Kidney epithelial cell (primary cell): Measurements from ENCODE around the gene PRRT2. TPM values are rescaled to one million over a fixed set of nuclear protein-coding genes. Genes with fewer than 3 reads are reported as not detected.

ENCODE experiments used
- DNase-seq: peaks from one replicate; pipeline ENCODE4 v3.0.0-alpha.2; 2010; ENCODE audit warnings: low read depth
- H3K27me3 ChIP-seq: 2 replicates; pipeline ENCODE4 v1.6.0; 2011; ENCODE audit warnings: low read length; ENCODE audit not compliant: control insufficient read depth, insufficient read depth
- H3K36me3 ChIP-seq: 2 replicates; pipeline ENCODE4 v1.5.1; 2011; ENCODE audit warnings: low read length; ENCODE audit not compliant: control insufficient read depth, insufficient read depth
- H3K4me3 ChIP-seq: 2 replicates; pipeline ENCODE4 v1.5.1; 2011; ENCODE audit warnings: low read depth, mild to moderate bottlenecking, control low read depth, low read length
- total RNA-seq: library from RNA; depleted of rRNA; stranded (reverse); fragments of >200 nt; gene quantifications from 2 replicates; pipeline ENCODE4 v1.2.3, GENCODE V29; 2015
- TF ChIP-seq, protein P1 (sequence below): IDR thresholded peaks from 2 replicates; pipeline ENCODE4 v1.5.1; 2011; ENCODE audit warnings: mild to moderate bottlenecking, moderate library complexity, low read length, control low read depth, inconsistent platforms; ENCODE audit not compliant: insufficient read depth, poor library complexity, severe bottlenecking

PRRT2 gene
- total RNA-seq, 1 donor from 2014 or later = 0.29 TPM

DNA sequence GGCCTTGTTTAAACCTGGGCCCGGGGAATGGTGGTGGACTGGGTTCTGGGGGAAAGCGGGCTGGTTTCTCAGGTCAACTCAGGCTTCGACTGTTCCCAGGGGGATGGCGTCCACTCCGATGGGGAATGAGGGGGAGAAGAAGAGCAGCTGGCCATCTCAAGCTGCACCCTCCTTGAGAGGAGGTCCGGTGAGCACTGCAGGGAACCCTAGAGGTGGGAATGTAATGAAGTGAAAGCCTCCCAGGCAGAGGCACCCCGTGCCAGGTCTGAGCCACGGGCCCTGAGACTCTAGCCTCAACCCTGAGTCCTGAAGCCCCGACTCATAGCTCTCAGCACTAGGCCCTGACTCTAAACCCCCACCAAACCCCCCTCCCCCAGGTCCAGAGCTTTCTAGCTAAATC lies 52.2 kb downstream of the PRRT2 start:
- no peak for DNase-seq
- TF ChIP-seq, protein P1, sequence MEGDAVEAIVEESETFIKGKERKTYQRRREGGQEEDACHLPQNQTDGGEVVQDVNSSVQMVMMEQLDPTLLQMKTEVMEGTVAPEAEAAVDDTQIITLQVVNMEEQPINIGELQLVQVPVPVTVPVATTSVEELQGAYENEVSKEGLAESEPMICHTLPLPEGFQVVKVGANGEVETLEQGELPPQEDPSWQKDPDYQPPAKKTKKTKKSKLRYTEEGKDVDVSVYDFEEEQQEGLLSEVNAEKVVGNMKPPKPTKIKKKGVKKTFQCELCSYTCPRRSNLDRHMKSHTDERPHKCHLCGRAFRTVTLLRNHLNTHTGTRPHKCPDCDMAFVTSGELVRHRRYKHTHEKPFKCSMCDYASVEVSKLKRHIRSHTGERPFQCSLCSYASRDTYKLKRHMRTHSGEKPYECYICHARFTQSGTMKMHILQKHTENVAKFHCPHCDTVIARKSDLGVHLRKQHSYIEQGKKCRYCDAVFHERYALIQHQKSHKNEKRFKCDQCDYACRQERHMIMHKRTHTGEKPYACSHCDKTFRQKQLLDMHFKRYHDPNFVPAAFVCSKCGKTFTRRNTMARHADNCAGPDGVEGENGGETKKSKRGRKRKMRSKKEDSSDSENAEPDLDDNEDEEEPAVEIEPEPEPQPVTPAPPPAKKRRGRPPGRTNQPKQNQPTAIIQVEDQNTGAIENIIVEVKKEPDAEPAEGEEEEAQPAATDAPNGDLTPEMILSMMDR = no peak
- no peaks in the 10 kb centered on the region for H3K36me3 ChIP-seq
- H3K27me3 ChIP-seq = no peaks in the 10 kb centered on the region
- no peak overlapping the region for H3K4me3 ChIP-seq

Other genes starting within 250 kb of the PRRT2 start
- 0.27 and 1.0 TPM in 2 replicates for gene SPN, start 148.9 kb upstream of the PRRT2 start, total RNA-seq
- 47.9 and 60.3 TPM in 2 replicates for gene QPRT, start 133.0 kb upstream of the PRRT2 start, total RNA-seq
- gene C16orf54, start 66.2 kb upstream of the PRRT2 start, total RNA-seq = not detected in 2 replicates
- gene ZG16, start 33.9 kb upstream of the PRRT2 start, total RNA-seq = not detected in 2 replicates
- gene KIF22, start 21.4 kb upstream of the PRRT2 start, total RNA-seq = 24.2 and 27.5 TPM in 2 replicates
- 164 and 200 TPM in 2 replicates for gene MAZ, start 5.7 kb upstream of the PRRT2 start, total RNA-seq
- gene PAGR1, start 4.0 kb downstream of the PRRT2 start, total RNA-seq = 40.1 and 53.9 TPM in 2 replicates
- 194 and 209 TPM in 2 replicates for gene MVP, start 8.3 kb downstream of the PRRT2 start, total RNA-seq
- gene CDIPT, start 51.0 kb downstream of the PRRT2 start, total RNA-seq = 83.9 and 85.2 TPM in 2 replicates
- 26.2 and 30.4 TPM in 2 replicates for gene SEZ6L2, start 87.4 kb downstream of the PRRT2 start, total RNA-seq
- gene ASPHD1, start 88.3 kb downstream of the PRRT2 start, total RNA-seq = 10.2 and 12.5 TPM in 2 replicates
- 24.7 and 38.2 TPM in 2 replicates for gene KCTD13, start 114.0 kb downstream of the PRRT2 start, total RNA-seq
- gene TMEM219, start 149.9 kb downstream of the PRRT2 start, total RNA-seq = 173 and 175 TPM in 2 replicates
- gene TAOK2, start 161.7 kb downstream of the PRRT2 start, total RNA-seq = 40.1 and 41.7 TPM in 2 replicates
- gene HIRIP3, start 183.4 kb downstream of the PRRT2 start, total RNA-seq = 13.2 and 20.3 TPM in 2 replicates
- gene INO80E, start 184.0 kb downstream of the PRRT2 start, total RNA-seq = 43.8 and 114 TPM in 2 replicates
- gene DOC2A, start 198.8 kb downstream of the PRRT2 start, total RNA-seq = 0.33 TPM in 1 of 2 replicates, not detected in the other
- not detected in 2 replicates for gene C16orf92, start 211.0 kb downstream of the PRRT2 start, total RNA-seq
- not detected in 2 replicates for gene TLCD3B, start 219.1 kb downstream of the PRRT2 start, total RNA-seq